AG04450 (cell line): ENCODE measurements around the gene MGST2. TPM values are rescaled to one million over a fixed set of nuclear protein-coding genes. Genes with fewer than 3 reads are reported as not detected.

Experiments
- CTCF ChIA-PET: fragments of 300-600, 350-600 bp; formaldehyde crosslinking; extraction: SDS; loops from one replicate; lab custom pipeline; 2022; ENCODE audit warnings: antibody characterized with exemption, inconsistent platforms; lab: Charles Lee
- POLR2A ChIA-PET: fragments of 350-600 bp; formaldehyde crosslinking; extraction: SDS; loops from one replicate; lab custom pipeline; 2021; ENCODE audit warnings: antibody characterized with exemption, inconsistent platforms; lab: Yijun Ruan, JAX
- DNase-seq: peaks from one replicate; pipeline ENCODE4 v3.0.0-alpha.2; 2011; ENCODE audit warnings: low read depth, low spot score
- H3K27ac ChIP-seq: one replicate; pipeline ENCODE4 v1.5.1; 2012; ENCODE audit warnings: low read depth, low read length, control low read depth
- H3K27me3 ChIP-seq: one replicate; pipeline ENCODE4 v1.6.0; 2012; ENCODE audit warnings: low read length; ENCODE audit not compliant: control insufficient read depth, insufficient read depth
- H3K4me3 ChIP-seq: 2 replicates; pipeline ENCODE4 v1.5.1; 2011; ENCODE audit warnings: mild to moderate bottlenecking, low read depth, low read length, control low read depth
- H3K9me3 ChIP-seq: 2 replicates; pipeline ENCODE4 v1.5.1; 2012; ENCODE audit warnings: low read length; ENCODE audit not compliant: control insufficient read depth, insufficient read depth
- polyA plus RNA-seq: library from polyadenylated mRNA; depleted of rRNA; stranded (reverse); fragments of >200 nt; gene quantifications from 2 replicates; pipeline ENCODE4 v1.2.3, GENCODE V29; 2011
- TF ChIP-seq, protein P1 (sequence below): IDR thresholded peaks from 2 replicates; pipeline ENCODE4 v1.5.1; 2011; ENCODE audit warnings: low read depth, low read length, control low read depth, inconsistent platforms

MGST2 gene
- polyA plus RNA-seq, 1 experiment, result 21.9 TPM

DNA sequence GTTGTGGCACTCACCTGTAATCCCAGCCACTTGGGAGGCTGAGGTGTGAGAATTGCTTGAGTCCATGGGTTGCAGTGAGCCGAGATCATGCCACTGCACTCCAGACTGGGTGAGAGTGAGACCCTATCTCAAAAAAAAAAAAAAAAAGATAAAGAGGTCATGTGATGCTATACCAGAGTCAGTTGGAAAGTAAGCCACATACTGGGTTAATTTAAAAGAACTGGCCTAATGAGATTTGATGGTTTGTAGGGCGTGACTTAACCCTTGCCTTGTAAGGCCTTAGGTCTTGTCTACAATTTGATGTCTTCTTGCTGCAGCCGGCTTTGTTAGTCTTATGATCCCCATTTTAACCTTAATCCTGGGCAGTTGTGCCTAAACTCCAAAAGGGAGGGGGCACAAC is 5.2 kb downstream of the MGST2 start:
- TF ChIP-seq, protein P1, sequence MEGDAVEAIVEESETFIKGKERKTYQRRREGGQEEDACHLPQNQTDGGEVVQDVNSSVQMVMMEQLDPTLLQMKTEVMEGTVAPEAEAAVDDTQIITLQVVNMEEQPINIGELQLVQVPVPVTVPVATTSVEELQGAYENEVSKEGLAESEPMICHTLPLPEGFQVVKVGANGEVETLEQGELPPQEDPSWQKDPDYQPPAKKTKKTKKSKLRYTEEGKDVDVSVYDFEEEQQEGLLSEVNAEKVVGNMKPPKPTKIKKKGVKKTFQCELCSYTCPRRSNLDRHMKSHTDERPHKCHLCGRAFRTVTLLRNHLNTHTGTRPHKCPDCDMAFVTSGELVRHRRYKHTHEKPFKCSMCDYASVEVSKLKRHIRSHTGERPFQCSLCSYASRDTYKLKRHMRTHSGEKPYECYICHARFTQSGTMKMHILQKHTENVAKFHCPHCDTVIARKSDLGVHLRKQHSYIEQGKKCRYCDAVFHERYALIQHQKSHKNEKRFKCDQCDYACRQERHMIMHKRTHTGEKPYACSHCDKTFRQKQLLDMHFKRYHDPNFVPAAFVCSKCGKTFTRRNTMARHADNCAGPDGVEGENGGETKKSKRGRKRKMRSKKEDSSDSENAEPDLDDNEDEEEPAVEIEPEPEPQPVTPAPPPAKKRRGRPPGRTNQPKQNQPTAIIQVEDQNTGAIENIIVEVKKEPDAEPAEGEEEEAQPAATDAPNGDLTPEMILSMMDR, result no peak
- no peaks in the 10 kb centered on the region for H3K9me3 ChIP-seq
- POLR2A ChIA-PET, result no interaction called here
- CTCF ChIA-PET, result interaction anchor here (1.4 kb wide), 1 partner anchor 13 kb away, joined by 3 read pairs; no protein-coding TSS in a partner anchor
- H3K4me3 ChIP-seq, result no peak overlapping the region
- H3K27ac ChIP-seq, result no peak overlapping the region
- no peaks in the 10 kb centered on the region for H3K27me3 ChIP-seq
- DNase-seq, result no peak

DNA sequence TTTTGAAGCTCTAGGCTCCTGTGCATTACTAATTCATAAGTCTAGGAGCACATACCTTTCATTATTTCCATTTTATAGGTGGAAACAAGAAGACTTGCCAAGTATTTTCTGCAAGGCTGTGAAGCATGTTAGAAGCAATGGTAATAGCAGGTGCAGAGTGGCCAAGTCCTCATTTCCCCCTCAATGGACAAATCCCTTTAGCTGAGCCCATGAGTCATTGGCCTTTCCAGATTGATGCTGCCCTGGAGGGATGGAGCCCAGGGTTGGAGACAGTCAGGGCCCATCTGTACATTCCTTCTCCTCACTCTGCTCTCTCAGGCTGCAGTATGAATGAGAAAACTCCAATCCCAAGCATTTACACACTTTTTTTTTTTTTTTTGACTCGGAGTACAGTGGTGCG is 6.6 kb downstream of the MGST2 start:
- H3K4me3 ChIP-seq, result no peak overlapping the region
- no peak for DNase-seq
- H3K9me3 ChIP-seq, result no peaks in the 10 kb centered on the region
- CTCF ChIA-PET, result interaction anchor here (0.6 to 1.3 kb wide), 3 partner anchors 9 to 276 kb away, joined by 3 to 6 read pairs (median 4); no protein-coding TSS in a partner anchor
- POLR2A ChIA-PET, result no interaction called here
- TF ChIP-seq, protein P1, result no peak
- H3K27me3 ChIP-seq, result no peaks in the 10 kb centered on the region
- no peak overlapping the region for H3K27ac ChIP-seq

DNA sequence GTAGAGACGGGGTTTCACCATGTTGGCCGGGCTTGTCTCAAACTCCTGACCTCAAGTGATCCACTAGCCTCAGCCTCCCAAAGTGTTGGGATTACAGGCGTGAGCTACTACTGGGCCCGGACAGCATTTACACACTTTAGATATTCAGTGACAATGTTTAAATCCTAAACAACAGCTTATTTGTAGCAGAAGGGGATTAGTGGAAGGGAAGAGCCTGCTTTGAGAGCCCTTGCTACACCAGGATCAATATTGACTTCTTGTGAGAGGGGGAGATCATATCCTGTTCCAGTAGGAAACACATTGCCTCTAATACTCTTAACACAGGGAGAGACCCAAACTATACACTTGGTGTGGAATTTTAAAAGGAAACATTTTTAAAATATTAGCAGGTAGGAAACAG is 7.1 kb downstream of the MGST2 start:
- ChIA-PET CTCF (interaction anchor here (0.6 to 1.3 kb wide), 4 partner anchors 9 to 275 kb away, joined by 3 to 6 read pairs (median 4); no protein-coding TSS in a partner anchor), POLR2A (interaction anchor here (0.6 kb wide), 1 partner anchor 220 kb away, joined by 4 read pairs; no protein-coding TSS in a partner anchor)

DNA sequence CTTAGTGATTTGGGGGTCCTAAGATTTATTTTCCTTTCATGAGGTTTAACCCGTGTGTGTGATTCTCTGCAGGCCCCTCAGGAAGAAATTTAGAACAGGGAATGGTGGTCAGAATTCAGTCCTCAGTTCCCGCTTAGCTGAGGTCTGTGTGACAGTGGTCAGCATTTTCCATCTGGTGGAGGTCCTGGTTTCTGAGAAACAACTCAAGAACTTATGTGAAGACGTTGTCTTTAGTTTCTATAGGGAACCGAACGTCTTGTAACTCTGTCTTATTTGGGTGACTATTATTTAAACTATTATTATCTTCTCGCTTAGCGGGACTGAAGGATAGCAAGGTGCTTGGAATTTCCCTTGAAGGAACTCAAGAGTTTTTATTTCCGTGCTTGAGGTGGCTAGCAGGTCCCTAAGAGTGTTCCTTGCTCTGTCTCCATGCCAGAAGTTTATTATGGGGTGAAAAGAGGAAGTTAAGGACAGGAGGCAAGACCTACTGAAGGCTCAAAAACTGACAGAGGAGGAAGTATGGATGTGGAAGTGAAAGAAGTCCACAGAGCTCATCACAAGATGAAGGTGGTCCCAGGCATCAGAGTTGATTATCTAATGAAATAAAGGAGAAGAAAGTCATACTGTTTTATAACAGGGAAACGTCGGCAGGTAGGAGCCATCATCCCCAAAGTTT is 9.4 kb downstream of the MGST2 start:
- ChIA-PET CTCF (interaction anchor here (2.8 kb wide), 1 partner anchor 18 kb away, joined by 11 read pairs; no protein-coding TSS in a partner anchor), POLR2A (no interaction called here)
- H3K27me3 ChIP-seq, result no peaks in the 10 kb centered on the region
- DNase-seq, result no peak
- TF ChIP-seq, protein P1, result no peak
- no peak overlapping the region for H3K4me3 ChIP-seq
- H3K9me3 ChIP-seq, result no peaks in the 10 kb centered on the region
- H3K27ac ChIP-seq, result no peak overlapping the region

More for the DNA sequence above, 7.1 kb downstream of the MGST2 start:
- Histone ChIP-seq H3K27ac (no peak overlapping the region), H3K27me3 (no peaks in the 10 kb centered on the region), H3K9me3 (no peaks in the 10 kb centered on the region), H3K4me3 (no peak overlapping the region)
- TF ChIP-seq, protein P1, result no peak
- DNase-seq, result no peak

DNA sequence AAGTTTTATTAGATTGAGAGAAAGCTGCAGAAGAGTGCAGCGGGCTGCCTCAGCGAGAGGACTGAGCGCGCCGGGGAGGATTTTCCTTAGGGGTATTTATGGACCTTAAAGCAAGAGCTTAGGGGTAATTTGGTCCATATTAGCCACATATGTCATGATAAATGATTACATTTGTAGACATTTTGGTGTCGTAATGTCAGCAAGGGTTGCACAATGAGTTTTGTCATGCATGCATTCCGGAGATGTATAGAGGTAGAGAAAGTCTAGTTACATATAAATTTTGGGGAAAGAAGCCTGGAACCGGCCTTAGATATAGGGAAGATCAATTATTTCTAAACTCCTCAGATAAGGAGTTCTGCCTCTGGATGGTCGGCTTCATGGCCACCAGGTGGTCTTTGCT is 10.0 kb downstream of the MGST2 start:
- Histone ChIP-seq H3K4me3 (no peak overlapping the region), H3K9me3 (no peaks in the 10 kb centered on the region), H3K27me3 (no peaks in the 10 kb centered on the region), H3K27ac (no peak overlapping the region)
- ChIA-PET POLR2A (no interaction called here), CTCF (interaction anchor here (2.8 kb wide), 1 partner anchor 19 kb away, joined by 11 read pairs; no protein-coding TSS in a partner anchor)
- DNase-seq, result no peak
- TF ChIP-seq, protein P1, result no peak
